ENCODE results near the gene PALMD.

Gene PALMD

DNA sequence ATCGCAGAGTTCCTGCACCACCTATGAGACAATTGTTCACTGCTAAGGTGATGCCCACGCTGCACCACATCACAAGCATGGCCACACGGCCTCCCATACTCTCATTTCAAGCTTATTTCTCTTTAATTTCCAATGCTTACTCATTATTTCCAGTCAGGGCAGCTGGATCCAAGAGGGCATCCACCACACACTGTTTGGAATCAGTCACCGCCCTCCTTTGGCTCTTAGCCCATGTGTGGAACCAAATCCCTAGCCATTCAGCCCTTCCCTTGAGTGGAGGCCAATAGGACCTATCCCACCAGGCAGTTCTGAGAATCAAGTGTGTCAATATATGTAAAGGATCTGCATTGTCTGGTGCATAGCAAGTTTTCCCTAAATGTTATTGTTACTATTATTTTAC lies 26.3 kb upstream of the PALMD start:
- Mint-ChIP-seq H3K36me3 (ENCODE audit: low read depth) (no peaks in the 10 kb centered on the region), H3K4me1 (ENCODE audit: low read depth) (no peaks in the 10 kb centered on the region), H3K4me3 (no peak overlapping the region), H3K9me3 (no peaks in the 10 kb centered on the region), H3K27me3 (no peaks in the 10 kb centered on the region), H3K27ac (no peak overlapping the region)
- DNase-seq = no peak

DNA sequence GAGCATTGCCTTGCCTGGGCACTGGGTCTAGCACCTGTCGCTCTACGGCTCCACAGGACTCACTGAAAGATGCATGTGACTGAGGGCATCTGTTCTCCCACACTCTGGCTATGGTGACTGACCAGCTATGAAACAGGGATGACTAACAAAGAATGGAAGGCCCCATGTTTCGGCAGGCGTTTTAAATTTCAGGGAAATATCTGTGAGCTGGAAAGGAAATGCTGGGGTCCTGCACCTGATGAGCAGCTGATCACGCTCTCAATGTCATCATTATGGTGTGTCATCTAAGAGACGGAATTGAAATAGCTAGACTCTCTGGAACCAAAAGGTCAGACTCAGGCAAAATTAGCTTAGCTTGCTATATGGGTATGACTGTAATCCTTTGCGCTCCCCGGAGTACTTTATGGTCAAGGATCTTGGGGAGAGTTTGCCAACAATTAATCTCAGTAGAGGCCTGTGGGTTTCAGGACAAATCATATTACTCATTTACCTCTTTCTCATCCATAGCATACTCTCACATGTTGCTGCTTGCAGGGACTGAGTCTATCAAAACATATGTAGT lies 24.5 kb upstream of the PALMD start:
- DNase-seq = no peak
- Mint-ChIP-seq H3K9me3 (no peaks in the 10 kb centered on the region), H3K27ac (no peak overlapping the region)

DNA sequence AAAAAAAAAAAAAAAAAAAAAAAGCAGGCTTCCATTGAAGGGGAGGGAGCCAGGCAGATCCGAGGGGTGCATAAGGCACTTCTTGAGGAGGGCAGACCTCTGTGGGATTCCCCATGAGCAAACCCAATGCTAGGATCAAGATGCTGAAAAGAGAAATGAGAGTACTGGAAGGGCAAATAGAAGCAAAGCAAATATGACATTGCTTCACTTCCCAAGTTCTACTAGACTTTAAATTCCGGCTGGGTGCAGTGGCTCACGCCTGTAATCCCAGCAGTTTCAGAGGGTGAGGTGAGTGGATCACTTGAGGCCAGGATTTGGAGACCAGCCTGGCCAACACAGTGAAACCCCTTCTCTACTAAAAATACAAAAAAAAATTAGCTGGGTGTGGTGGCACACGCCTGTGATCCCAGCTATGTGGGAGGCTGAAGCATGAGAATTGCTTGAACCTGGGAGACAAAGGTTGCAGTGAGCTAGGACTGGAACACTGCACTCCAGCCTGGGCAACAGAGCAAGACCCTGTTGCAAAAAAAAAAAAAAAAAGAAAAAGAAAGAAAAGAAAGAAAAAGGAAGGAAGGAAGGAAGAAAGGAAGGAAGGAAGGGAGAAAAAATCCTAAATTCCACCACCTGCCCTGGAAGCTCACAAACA lies 23.1 kb upstream of the PALMD start:
- Mint-ChIP-seq H3K4me3 (no peak overlapping the region), H3K36me3 (ENCODE audit: low read depth) (no peaks in the 10 kb centered on the region)

More for the DNA sequence above, 24.5 kb upstream of the PALMD start:
- Mint-ChIP-seq H3K4me3 (no peak overlapping the region), H3K27me3 (no peaks in the 10 kb centered on the region), H3K36me3 (ENCODE audit: low read depth) (no peaks in the 10 kb centered on the region), H3K4me1 (ENCODE audit: low read depth) (no peaks in the 10 kb centered on the region)

DNA sequence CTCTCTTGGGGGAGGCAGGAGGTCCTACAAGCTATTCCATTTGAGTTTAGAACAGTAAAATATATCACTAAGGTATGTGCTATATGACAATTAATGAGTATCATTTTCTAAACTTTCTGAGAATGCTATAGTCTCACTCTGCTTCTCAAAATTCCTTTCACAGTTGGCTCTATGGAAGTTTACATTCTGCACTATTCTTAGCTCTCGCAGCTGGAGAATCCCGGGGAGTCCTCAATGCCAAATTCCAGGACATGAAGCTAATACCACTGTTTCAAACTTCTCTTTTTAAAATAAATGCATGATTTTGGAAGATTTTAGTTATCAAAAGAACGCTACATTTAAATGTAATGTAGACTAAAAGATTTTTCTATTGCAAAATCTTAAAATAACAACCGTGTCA lies 22.4 kb upstream of the PALMD start:
- Mint-ChIP-seq H3K4me3 (no peak overlapping the region), H3K27ac (no peak overlapping the region)
- no peak for DNase-seq

More for the DNA sequence above, 23.1 kb upstream of the PALMD start:
- H3K27ac Mint-ChIP-seq = no peak overlapping the region
- H3K27me3 Mint-ChIP-seq = no peaks in the 10 kb centered on the region
- H3K9me3 Mint-ChIP-seq = no peaks in the 10 kb centered on the region
- no peaks in the 10 kb centered on the region for H3K4me1 Mint-ChIP-seq (ENCODE audit: low read depth)
- no peak for DNase-seq

DNA sequence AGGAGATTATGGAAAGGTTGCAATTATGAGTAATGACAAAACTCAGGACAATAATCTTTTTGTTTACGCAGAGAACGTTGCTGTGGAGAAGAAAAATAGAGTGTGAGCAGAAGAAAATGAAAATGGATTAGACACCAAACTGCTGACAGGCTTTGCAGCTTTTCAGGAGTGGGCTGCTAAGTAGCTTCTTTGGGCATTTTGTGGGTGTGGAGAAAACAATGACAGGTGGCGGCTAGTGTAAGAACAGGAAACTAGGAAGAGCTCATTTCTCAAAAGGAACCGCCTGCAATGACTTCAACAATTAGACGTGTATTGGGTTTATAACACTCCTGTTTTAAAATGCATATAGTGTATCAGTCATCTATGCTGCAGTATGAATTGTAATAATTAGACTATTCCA lies 18.3 kb upstream of the PALMD start:
- H3K36me3 Mint-ChIP-seq (ENCODE audit: low read depth) = no peaks in the 10 kb centered on the region
- no peaks in the 10 kb centered on the region for H3K9me3 Mint-ChIP-seq
- H3K27me3 Mint-ChIP-seq = no peaks in the 10 kb centered on the region
- no peak overlapping the region for H3K4me3 Mint-ChIP-seq
- H3K4me1 Mint-ChIP-seq (ENCODE audit: low read depth) = no peaks in the 10 kb centered on the region
- no peak for DNase-seq
- no peak overlapping the region for H3K27ac Mint-ChIP-seq

More for the DNA sequence above, 22.4 kb upstream of the PALMD start:
- Mint-ChIP-seq H3K27me3 (no peaks in the 10 kb centered on the region), H3K9me3 (no peaks in the 10 kb centered on the region), H3K36me3 (ENCODE audit: low read depth) (no peaks in the 10 kb centered on the region), H3K4me1 (ENCODE audit: low read depth) (no peaks in the 10 kb centered on the region)

DNA sequence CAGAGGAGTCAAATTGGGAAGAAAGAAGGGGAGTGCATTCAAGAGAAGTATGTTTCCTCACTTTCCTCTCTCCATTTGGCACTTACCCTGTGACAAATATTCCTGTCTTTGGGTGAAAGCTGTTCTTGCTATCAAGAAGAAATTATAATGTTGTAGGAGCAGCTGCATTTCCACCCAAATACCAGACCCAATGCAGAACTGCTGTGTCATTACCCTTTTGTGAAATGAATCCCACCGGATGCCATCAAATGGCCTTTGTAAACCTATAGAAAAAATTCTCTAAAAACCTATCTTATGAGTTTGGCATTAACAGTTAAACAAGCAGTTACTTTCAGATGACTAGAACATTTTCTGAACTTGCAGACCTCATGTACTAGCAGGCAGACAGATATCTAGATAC lies 16.7 kb upstream of the PALMD start:
- no peaks in the 10 kb centered on the region for H3K27me3 Mint-ChIP-seq
- H3K4me3 Mint-ChIP-seq = no peak overlapping the region
- H3K4me1 Mint-ChIP-seq (ENCODE audit: low read depth) = no peaks in the 10 kb centered on the region
- H3K9me3 Mint-ChIP-seq = no peaks in the 10 kb centered on the region
- H3K36me3 Mint-ChIP-seq (ENCODE audit: low read depth) = no peaks in the 10 kb centered on the region
- no peak overlapping the region for H3K27ac Mint-ChIP-seq
- no peak for DNase-seq

DNA sequence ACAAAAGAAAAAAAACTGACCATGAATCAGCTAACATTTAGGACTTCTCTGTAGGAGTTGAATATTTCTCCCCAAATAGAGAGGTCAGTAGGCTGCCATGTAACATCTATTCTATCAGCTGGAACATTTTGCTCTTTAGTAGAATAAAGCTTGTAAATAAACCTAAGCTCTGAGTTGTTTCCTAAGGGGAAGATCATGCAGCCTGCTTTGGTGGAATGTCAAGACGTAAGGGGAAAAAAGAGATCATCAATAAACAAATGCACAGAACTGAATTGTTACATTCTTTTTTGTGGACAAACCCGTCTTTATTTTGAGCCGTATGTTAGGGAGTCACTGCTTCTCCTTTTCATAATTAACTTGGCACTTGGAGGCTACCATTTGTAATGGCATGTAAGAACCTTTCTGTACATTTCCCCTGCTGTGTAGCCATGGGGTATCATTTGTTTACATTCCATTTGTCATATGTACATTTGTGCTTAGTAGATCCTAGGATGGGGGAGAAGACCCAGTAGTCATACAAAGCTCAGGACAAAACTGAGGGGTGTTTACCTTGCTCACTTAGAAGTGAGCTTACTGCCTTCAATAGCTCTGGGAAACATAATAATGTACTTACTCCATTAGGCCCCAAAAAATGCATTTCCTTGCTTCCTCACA lies 10.8 kb upstream of the PALMD start:
- Mint-ChIP-seq H3K9me3 (no peaks in the 10 kb centered on the region), H3K27ac (no peak overlapping the region), H3K4me1 (ENCODE audit: low read depth) (no peaks in the 10 kb centered on the region), H3K27me3 (no peaks in the 10 kb centered on the region), H3K4me3 (no peak overlapping the region), H3K36me3 (ENCODE audit: low read depth) (no peaks in the 10 kb centered on the region)
- no peak for DNase-seq

DNA sequence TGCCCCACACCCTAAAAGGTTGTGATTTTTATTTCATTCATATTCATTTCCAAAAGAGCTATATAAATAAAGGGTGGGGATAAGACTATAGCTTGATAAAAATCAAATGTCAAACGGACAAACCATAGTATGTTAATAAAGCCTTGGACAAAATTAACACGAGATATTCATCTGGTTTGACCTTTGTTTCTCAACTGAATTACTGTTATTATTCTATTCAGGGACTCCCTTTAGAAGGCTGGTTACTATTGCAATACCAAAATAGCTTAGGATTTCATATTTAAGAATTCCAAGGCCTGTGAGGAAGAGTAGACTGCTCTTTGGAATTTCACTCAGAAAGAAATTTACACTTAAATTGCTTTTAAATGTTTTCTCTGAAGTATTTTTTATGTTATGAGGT lies 10.2 kb upstream of the PALMD start:
- no peaks in the 10 kb centered on the region for H3K36me3 Mint-ChIP-seq (ENCODE audit: low read depth)
- no peaks in the 10 kb centered on the region for H3K4me1 Mint-ChIP-seq (ENCODE audit: low read depth)
- no peak overlapping the region for H3K4me3 Mint-ChIP-seq
- no peak overlapping the region for H3K27ac Mint-ChIP-seq
- H3K9me3 Mint-ChIP-seq = no peaks in the 10 kb centered on the region
- DNase-seq = no peak
- no peaks in the 10 kb centered on the region for H3K27me3 Mint-ChIP-seq

DNA sequence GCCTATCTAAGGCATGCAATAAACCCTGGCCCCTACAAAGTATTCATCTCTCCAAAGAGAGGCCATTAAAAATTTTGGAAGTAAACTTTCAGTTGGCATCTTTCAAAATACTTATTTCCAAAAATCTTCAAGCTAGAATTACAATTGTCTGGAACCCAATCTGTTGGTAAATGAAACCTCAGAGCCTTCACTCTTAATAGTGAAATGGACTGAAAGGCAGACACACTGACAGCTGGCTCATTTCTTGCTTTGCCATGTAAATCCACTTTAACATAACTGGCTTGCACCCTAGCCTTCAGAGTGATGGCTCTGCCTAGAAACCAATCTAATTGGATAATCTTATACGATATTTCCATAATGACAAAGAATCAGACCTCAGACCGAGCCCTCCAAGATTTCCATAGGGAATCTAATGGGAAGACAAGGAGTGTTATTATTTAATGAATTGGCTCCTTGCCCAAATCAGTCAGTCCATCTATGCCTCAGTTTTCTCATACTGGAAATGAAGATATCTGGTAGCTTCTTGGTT lies 9.2 kb upstream of the PALMD start:
- DNase-seq = no peak
- no peaks in the 10 kb centered on the region for H3K36me3 Mint-ChIP-seq (ENCODE audit: low read depth)
- no peaks in the 10 kb centered on the region for H3K27me3 Mint-ChIP-seq
- no peak overlapping the region for H3K4me3 Mint-ChIP-seq
- no peaks in the 10 kb centered on the region for H3K4me1 Mint-ChIP-seq (ENCODE audit: low read depth)
- H3K27ac Mint-ChIP-seq = no peak overlapping the region
- no peaks in the 10 kb centered on the region for H3K9me3 Mint-ChIP-seq

DNA sequence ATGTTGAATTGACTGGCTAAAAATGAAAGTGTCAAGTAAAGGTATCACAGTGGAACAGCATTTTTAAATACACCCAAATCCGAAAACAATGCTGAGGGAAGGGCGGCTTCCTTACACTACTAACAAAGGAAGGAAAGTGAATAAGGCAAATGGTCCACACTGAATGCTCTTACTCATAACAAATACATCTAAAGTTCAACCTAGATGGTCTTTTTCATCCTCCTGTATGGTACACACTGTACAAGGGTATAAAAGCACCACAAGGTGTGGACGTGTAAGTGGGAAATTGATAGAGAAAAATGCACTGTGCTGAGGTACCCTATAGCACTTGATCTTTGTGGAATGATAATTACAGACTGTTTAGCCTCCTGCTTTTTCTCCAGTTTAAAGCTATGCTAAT lies 7.1 kb upstream of the PALMD start:
- H3K4me3 Mint-ChIP-seq = no peak overlapping the region
- H3K27ac Mint-ChIP-seq = no peak overlapping the region
- no peaks in the 10 kb centered on the region for H3K4me1 Mint-ChIP-seq (ENCODE audit: low read depth)
- H3K27me3 Mint-ChIP-seq = no peaks in the 10 kb centered on the region
- no peaks in the 10 kb centered on the region for H3K9me3 Mint-ChIP-seq
- no peak for DNase-seq
- H3K36me3 Mint-ChIP-seq (ENCODE audit: low read depth) = no peaks in the 10 kb centered on the region

DNA sequence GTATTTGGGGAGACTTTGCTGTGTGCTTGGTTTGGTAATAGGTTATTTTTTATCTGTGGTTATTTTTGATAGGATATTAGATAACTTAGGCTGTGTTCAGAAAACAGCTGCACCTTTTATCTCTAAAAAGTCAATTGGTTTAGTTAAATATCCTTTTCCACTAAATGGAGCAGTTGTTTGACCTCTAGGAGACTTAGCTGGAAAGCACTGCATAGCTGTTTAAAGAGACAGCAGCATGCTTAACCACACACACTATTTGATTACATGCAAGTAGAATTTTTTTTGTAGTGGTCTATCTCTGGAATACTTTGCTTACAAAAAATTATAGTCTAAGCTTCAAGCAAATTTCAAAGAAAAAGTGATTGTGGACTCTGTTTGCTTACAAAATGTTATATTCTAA lies 6.5 kb upstream of the PALMD start:
- no peaks in the 10 kb centered on the region for H3K9me3 Mint-ChIP-seq
- H3K4me1 Mint-ChIP-seq (ENCODE audit: low read depth) = no peaks in the 10 kb centered on the region
- no peak for DNase-seq
- H3K4me3 Mint-ChIP-seq = no peak overlapping the region
- no peak overlapping the region for H3K27ac Mint-ChIP-seq
- no peaks in the 10 kb centered on the region for H3K27me3 Mint-ChIP-seq
- no peaks in the 10 kb centered on the region for H3K36me3 Mint-ChIP-seq (ENCODE audit: low read depth)

DNA sequence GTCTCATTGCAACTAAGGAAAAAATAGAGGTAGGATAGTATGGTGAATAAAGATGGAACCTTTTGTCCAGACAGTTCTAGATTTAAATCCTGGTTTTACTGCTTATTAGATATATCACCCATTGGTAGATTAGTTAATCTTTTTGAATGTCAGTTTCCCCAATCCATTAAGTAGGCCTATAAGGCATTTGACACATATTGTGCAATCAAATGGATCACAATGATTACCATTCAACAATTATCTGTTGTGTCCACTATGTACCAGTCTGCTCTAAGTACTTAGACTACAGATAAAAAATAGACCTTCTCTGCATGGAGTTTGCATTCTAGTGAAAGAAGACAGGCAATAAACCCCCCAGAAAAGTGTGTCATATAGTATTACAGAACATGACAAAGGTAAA lies 6.0 kb upstream of the PALMD start:
- H3K4me3 Mint-ChIP-seq = no peak overlapping the region
- no peaks in the 10 kb centered on the region for H3K36me3 Mint-ChIP-seq (ENCODE audit: low read depth)
- no peak overlapping the region for H3K27ac Mint-ChIP-seq
- no peaks in the 10 kb centered on the region for H3K27me3 Mint-ChIP-seq
- no peak for DNase-seq
- H3K9me3 Mint-ChIP-seq = no peaks in the 10 kb centered on the region
- no peaks in the 10 kb centered on the region for H3K4me1 Mint-ChIP-seq (ENCODE audit: low read depth)

DNA sequence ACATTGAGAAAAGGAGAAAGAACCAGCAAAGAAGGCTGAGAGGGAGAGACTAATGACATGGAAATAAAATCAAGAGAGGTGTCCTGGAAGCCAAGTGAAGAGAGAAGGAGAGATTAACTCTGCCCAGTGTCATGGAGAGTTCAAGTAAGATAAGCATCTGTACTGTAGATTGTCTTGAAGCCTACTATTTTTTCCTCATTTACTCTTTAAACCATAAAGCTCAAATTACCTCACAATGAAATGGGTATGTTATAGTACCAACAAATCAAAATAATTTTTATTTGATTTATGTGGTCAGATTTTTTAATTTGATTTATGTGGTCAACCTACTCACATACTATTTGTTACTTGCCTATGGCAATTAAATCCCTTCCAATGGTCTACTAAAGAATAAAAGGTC lies 5.2 kb upstream of the PALMD start:
- peaks cover 5% of the 10 kb centered on the region for H3K27me3 Mint-ChIP-seq
- no peaks in the 10 kb centered on the region for H3K9me3 Mint-ChIP-seq
- no peak overlapping the region for H3K27ac Mint-ChIP-seq
- no peaks in the 10 kb centered on the region for H3K36me3 Mint-ChIP-seq (ENCODE audit: low read depth)
- H3K4me1 Mint-ChIP-seq (ENCODE audit: low read depth) = no peaks in the 10 kb centered on the region
- no peak for DNase-seq
- no peak overlapping the region for H3K4me3 Mint-ChIP-seq

DNA sequence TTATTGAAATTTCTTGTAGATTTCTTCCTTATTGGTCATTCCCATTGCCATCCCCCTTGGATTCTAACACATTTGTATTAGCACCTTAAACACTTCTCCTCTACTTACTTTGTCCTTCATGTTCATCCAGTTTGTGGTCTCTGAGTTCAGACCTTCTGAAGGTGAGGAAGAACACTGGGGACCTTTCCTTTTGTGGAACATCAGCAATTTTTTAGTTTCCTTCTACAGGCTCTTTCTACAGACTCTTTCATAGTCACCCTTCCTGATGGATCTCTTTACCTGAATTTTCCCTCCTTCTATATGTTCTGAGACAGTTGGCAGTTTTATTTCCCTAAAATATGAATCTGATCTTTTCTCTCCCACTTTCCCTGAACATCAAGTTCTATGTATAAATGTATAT lies 4.4 kb upstream of the PALMD start:
- Mint-ChIP-seq H3K27me3 (peaks cover 13% of the 10 kb centered on the region), H3K4me1 (ENCODE audit: low read depth) (peaks cover 2% of the 10 kb centered on the region), H3K9me3 (no peaks in the 10 kb centered on the region), H3K27ac (no peak overlapping the region), H3K4me3 (no peak overlapping the region), H3K36me3 (ENCODE audit: low read depth) (no peaks in the 10 kb centered on the region)
- no peak for DNase-seq

DNA sequence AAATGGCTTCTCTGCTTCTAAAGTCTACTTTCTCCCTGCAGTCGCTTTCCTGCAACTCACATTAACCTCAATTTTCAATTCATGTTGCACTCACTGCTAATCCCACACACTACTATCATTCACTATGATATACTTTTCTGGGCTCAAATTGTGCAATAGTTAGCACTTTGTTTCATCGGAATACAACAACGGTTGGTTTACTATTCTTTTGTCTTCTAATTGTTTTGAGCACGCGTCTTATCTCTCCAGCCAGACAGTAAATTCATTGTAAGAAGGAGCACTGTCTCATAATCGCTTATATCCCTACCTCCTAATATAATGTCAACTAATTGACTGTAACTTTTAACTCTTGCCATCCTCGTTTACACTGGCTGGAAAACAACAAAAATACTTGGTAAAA lies 3.9 kb upstream of the PALMD start:
- H3K9me3 Mint-ChIP-seq = no peaks in the 10 kb centered on the region
- H3K27me3 Mint-ChIP-seq = peaks cover 13% of the 10 kb centered on the region
- H3K36me3 Mint-ChIP-seq (ENCODE audit: low read depth) = no peaks in the 10 kb centered on the region
- H3K4me1 Mint-ChIP-seq (ENCODE audit: low read depth) = peaks cover 2% of the 10 kb centered on the region
- no peak overlapping the region for H3K27ac Mint-ChIP-seq
- no peak for DNase-seq
- no peak overlapping the region for H3K4me3 Mint-ChIP-seq

Data from activated T-cell treated with anti-CD3 and anti-CD28 coated beads, Interleukin-2, amount 50 U/mL, for 24 hours (primary cell).